Measurements from ENCODE around the gene PTPRK. TPM values are rescaled to one million over a fixed set of nuclear protein-coding genes. Genes with fewer than 3 reads are reported as not detected.

PTPRK gene
- total and polyA plus RNA-seq, 10 of the 15 experiments (the other 5 are each of a cell fraction or from before 2014, with no cell fraction given), result 0.23 to 1.9 (median 0.55) TPM

DNA sequence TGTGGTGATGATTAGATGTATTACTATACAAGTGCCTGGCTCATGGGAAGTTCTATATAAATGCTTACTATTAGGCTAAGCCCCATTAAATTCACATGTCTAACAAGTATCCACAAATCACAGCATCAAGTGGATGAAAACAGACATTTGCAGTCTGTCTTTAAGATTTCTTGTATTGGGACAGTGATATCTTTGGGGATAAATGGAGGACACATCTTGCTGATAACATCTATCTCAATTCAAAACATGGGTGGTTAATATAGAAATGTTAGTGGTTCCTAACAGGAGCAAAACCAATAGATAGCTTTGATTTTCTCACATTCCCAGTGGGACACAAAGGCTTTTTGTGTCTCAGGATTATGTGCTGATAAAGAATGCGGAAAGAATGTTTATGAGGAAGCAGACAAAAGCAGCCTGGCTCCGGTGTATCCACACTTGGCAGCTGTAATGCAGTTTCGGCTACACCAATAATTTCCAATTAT is 29.3 kb downstream of the PTPRK start (continued):
- no peak for TF ChIP-seq NFIC (IDR thresholded peaks at IDR 0.05; ENCODE audit: low read depth, low read length)
- TF ChIP-seq CBFB (IDR thresholded peaks at IDR 0.05; ENCODE audit: low read depth), result no peak
- TF ChIP-seq BHLHE40 (IDR thresholded peaks at IDR 0.05; ENCODE audit: borderline replicate concordance in 1 of 2, low read depth in 2 of 2, low read length in 1 of 2), result no peak
- no peak for TF ChIP-seq ATF7 (IDR thresholded peaks at IDR 0.05; ENCODE audit: low read depth)
- TF ChIP-seq, protein P1, sequence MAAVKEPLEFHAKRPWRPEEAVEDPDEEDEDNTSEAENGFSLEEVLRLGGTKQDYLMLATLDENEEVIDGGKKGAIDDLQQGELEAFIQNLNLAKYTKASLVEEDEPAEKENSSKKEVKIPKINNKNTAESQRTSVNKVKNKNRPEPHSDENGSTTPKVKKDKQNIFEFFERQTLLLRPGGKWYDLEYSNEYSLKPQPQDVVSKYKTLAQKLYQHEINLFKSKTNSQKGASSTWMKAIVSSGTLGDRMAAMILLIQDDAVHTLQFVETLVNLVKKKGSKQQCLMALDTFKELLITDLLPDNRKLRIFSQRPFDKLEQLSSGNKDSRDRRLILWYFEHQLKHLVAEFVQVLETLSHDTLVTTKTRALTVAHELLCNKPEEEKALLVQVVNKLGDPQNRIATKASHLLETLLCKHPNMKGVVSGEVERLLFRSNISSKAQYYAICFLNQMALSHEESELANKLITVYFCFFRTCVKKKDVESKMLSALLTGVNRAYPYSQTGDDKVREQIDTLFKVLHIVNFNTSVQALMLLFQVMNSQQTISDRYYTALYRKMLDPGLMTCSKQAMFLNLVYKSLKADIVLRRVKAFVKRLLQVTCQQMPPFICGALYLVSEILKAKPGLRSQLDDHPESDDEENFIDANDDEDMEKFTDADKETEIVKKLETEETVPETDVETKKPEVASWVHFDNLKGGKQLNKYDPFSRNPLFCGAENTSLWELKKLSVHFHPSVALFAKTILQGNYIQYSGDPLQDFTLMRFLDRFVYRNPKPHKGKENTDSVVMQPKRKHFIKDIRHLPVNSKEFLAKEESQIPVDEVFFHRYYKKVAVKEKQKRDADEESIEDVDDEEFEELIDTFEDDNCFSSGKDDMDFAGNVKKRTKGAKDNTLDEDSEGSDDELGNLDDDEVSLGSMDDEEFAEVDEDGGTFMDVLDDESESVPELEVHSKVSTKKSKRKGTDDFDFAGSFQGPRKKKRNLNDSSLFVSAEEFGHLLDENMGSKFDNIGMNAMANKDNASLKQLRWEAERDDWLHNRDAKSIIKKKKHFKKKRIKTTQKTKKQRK (IDR thresholded peaks at IDR 0.05; ENCODE audit: low read depth, low read length), result no peak
- no peak for TF ChIP-seq SIN3A (IDR thresholded peaks at IDR 0.05; ENCODE audit: low read depth, low read length)
- TF ChIP-seq MYB (IDR thresholded peaks at IDR 0.05; ENCODE audit: borderline replicate concordance, low read depth, low read length), result no peak

DNA sequence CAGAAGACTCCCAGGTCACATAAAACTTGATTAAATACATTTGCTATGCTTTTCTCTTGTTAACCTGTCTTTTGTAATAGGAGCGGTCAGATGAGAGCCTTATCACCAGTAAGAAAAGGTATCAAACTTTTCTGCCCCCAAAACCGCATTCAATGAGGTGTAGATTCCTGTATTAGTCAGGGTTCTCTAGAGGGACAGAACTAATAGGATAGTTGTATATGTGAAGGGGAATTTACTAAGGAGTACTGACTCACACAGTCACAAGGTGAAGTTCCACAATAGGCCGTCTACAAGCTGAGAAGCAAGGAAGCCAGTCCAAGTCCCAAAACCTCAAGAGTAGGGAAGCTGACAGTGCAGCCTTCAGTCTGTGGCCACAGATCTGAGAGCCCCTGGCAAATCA is 32.7 kb downstream of the PTPRK start:
- intact Hi-C loops (cut with micrococcal nuclease; ENCODE audit: unreplicated experiment) (no loop called here), in situ Hi-C loops (cut with MboI) (no loop called here)
- RAD21 ChIA-PET (ENCODE audit: unreplicated experiment), result no interaction called here
- WGBS (ENCODE audit: insufficient coverage, insufficient replicate concordance, low lambda C conversion rate, missing lambda C conversion rate), result 33% methylated on average over 3 of the region's 3 CpGs
- Histone ChIP-seq H3K36me3 (ENCODE audit: control insufficient read depth in 2 of 2, insufficient read depth in 2 of 2, low read length in 1 of 2) (no peaks in the 10 kb centered on the region), H3K27ac (ENCODE audit: control insufficient read depth, insufficient read depth) (no peak overlapping the region), H3K4me2 (ENCODE audit: control insufficient read depth, insufficient read depth) (no peak overlapping the region), H3K9me3 (replicated peaks; ENCODE audit: control insufficient read depth, insufficient read depth, low read length) (no peaks in the 10 kb centered on the region), H3K4me3 (no peak overlapping the region), H2AFZ (ENCODE audit: control insufficient read depth, low read depth, low read length) (no peak overlapping the region), H3K4me1 (ENCODE audit: control insufficient read depth, insufficient read depth, low read length) (no peaks in the 10 kb centered on the region), H3K9ac (ENCODE audit: control insufficient read depth, insufficient read depth, low read length) (no peak overlapping the region), H3K79me2 (ENCODE audit: control insufficient read depth, insufficient read depth, low read length) (no peaks in the 10 kb centered on the region), H3K27me3 (replicated peaks in 1 of 2; ENCODE audit: control insufficient read depth in 2 of 2, insufficient read depth in 2 of 2, low read length in 1 of 2) (no peaks in the 10 kb centered on the region), H4K20me1 (ENCODE audit: control insufficient read depth, insufficient read depth) (no peaks in the 10 kb centered on the region)
- CTCF ChIA-PET, result no interaction called here
- FAIRE-seq (no peak), DNase-seq (ENCODE audit: low read depth, low spot score) (no peak), ATAC-seq (no peak)
- POLR2A ChIA-PET, result no interaction called here
- no TSS peak for BruUV-seq (replicated peaks)
- SMC1A ChIA-PET (ENCODE audit: uncharacterized antibody, unreplicated experiment), result no interaction called here
- TF ChIP-seq RB1 (IDR thresholded peaks at IDR 0.05; ENCODE audit: borderline replicate concordance) (no peak), FOS (IDR thresholded peaks at IDR 0.05; ENCODE audit: borderline replicate concordance, extremely low read depth, insufficient read length) (no peak), ASH2L (IDR thresholded peaks at IDR 0.05; ENCODE audit: borderline replicate concordance, low read depth) (no peak), CBX3 (IDR thresholded peaks at IDR 0.05; ENCODE audit: borderline replicate concordance, low read depth) (no peak), TCF7 (IDR thresholded peaks at IDR 0.05; ENCODE audit: borderline replicate concordance) (no peak), NR2C2 (IDR thresholded peaks at IDR 0.05; ENCODE audit: borderline replicate concordance, control insufficient read depth, insufficient read length, low read depth) (no peak), CEBPB (IDR thresholded peaks at IDR 0.05; ENCODE audit: borderline replicate concordance in 1 of 2, low read depth in 2 of 2, low read length in 2 of 2) (no peak), BRCA1 (IDR thresholded peaks at IDR 0.05; ENCODE audit: low read depth, low read length) (no peak), NR2C1 (IDR thresholded peaks at IDR 0.05) (no peak), KLF5 (IDR thresholded peaks at IDR 0.05; ENCODE audit: partially characterized antibody) (no peak)
- TF ChIP-seq, protein P2, sequence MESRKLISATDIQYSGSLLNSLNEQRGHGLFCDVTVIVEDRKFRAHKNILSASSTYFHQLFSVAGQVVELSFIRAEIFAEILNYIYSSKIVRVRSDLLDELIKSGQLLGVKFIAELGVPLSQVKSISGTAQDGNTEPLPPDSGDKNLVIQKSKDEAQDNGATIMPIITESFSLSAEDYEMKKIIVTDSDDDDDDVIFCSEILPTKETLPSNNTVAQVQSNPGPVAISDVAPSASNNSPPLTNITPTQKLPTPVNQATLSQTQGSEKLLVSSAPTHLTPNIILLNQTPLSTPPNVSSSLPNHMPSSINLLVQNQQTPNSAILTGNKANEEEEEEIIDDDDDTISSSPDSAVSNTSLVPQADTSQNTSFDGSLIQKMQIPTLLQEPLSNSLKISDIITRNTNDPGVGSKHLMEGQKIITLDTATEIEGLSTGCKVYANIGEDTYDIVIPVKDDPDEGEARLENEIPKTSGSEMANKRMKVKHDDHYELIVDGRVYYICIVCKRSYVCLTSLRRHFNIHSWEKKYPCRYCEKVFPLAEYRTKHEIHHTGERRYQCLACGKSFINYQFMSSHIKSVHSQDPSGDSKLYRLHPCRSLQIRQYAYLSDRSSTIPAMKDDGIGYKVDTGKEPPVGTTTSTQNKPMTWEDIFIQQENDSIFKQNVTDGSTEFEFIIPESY (IDR thresholded peaks at IDR 0.05), result no peak
- TF ChIP-seq, protein P3, sequence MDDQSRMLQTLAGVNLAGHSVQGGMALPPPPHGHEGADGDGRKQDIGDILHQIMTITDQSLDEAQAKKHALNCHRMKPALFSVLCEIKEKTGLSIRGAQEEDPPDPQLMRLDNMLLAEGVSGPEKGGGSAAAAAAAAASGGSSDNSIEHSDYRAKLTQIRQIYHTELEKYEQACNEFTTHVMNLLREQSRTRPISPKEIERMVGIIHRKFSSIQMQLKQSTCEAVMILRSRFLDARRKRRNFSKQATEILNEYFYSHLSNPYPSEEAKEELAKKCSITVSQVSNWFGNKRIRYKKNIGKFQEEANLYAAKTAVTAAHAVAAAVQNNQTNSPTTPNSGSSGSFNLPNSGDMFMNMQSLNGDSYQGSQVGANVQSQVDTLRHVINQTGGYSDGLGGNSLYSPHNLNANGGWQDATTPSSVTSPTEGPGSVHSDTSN (IDR thresholded peaks at IDR 0.05; ENCODE audit: insufficient replicate concordance, low read depth, low read length), result no peak

Data from GM12878 (cell line).